NCI-H187 treated with DMSO at 0.1 percent for 48 hours (cell line): Measurements from ENCODE around the gene CSNK1G2.
"Not testable (repeated sequence)": the region's sequence is repeated elsewhere in the genome, so short reads cannot be mapped to it uniquely, and the experiment has no call there.

ENCODE experiments used
- DNase-seq: peaks from one replicate; lab custom pipeline; 2025; lab: John Stamatoyannopoulos, UW

CSNK1G2 gene

DNA sequence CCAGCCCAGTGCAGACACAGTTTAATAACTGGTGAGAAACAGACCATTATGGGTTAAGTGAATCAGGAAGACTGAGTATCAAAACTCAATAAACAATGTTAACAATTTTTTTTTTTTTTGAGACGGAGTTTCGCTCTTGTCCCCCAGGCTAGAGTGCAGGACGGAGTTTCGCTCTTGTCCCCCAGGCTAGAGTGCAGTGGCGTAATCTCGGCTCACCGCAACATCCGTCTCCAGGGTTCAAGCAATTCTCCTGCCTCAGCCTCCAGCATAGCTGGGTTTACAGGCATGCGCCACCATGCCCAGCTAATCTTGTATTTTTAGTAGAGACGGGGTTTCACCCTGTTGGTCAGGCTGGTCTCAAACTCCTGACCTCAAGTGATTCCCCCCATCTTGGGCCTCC is 47.5 kb downstream of the CSNK1G2 start:
- DNase-seq = not testable (repeated sequence)

GRCh38 chr19:1989513-1990229 is 48.7 kb downstream of the CSNK1G2 start:
- no peak for DNase-seq

DNA sequence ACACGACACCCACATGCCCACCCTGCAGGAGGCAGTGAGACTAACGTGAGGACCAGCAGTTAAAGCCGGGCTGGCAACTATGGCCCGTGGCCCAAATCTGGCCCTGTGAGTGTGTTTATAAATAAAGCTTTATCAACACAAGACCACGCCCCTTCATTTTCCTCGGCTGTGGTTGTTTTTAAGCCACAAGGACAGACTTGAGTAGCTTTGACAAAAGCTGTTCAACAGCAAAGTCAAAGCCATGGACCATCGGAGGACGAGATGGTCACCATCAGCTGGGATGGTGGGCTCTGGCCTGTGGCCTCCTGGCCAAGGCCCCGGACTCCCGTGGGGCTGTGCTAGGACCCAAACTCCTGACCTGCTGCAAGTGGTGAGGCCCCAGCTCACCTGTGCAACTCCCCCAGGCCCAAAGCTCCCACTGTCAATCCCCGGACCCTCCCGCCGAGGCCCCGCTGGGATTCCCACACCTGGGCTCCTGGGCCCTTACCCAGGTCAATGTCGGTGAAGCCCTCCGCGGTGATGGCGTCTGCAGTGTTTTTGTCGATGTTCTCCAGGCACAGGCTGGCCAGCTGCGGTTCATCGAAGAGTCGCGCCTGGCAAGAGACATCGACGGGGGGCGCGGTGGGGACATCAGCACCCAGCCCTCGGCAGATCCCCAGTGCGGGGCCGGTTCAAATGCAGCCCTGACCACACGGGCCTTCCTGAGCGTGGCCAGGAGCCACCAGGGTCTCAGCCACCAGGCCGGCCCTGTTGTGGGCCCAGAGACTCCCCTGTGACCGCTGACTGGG is 49.5 kb downstream of the CSNK1G2 start:
- DNase-seq = no peak

- no peak for DNase-seq
Observed at GRCh38 chr19:1991018-1991913, 50.3 kb downstream of the CSNK1G2 start.

GRCh38 chr19:1992759-1993260 is 51.8 kb downstream of the CSNK1G2 start:
- DNase-seq = no peak

DNA sequence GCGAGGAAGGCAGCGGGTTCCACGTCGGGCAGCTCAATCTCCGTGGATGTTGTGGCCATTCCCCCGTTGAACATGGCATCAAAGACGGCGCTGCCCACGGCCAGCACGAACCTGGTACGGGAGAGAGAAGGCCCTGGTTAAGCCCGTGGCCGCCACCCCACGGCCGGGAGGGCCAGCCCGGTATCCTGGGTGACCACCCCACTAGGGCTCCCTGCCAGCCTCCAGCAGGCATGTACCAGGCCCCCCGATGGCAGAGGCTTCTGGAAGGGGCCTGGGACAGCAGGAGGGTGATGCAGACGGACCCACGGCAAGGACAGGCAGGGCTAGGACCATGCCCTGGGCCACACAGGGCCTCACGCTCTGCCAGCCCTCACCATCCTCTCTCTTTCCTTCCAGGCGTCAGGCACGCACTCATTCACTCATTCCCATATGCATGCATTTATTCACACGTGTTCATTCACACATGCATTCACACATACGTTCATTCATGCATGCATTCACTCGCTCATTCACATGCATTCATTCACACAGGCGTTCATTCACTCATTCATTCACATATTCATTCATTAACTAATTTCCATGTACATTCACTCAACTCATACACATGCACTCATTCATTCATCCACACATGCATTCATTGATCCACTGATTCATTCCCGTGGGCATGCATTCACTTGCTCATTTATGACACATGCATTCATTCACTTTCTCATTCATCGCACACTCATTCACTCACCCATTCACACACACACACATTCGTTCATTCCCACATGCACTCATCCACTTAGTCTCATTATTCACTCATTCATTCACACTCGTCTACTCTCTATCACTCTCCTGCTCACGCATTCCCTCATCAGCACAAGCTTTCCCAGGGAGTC is 56.6 kb downstream of the CSNK1G2 start:
- no peak for DNase-seq

DNA sequence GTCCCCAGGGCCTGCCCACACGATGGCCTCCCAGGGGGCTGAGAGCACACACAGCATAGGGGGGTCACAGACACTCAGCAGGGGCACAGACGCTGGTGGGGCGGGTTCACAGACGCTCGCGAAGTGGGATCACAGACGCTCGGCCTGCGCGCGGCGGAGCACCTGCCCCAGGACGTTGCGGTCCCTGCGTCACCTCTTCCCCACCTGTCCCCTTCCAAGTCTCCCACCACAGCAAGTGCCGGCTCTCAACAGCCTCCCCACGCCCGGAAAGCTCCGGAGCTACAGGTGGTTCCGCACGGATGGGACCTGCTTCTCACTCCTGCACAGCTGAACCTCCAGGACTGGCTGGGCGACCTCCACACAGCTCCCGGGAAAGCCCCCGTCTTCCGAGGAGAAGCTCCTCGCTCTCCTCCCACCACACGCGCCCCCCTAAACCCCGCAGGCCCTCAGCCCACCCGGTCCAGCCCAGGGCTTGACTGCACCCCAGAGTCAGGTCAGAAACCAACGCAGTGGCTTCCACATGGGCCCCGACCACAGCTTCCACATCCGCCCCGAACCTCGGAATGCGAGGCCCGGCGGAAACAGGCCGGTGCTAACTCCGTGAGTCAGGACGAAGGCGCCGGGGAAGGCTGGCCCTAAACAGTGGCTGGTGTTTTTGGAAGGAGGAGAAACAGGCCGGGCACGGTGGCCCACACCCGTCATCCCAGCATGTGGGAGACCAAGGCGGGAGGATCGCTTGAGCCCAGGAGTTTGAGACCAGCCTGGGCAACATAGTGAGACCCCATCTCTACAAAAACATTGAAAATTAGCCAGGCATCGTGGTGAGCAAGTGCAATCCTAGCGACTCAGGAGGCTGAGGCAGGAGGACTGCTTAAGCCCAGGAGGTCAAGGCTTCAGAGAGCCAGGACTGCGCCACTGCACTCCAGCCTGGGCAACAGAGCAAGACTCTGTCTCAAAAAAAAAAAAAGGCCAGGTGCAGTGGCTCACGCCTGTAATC is 58.0 kb downstream of the CSNK1G2 start:
- DNase-seq = no peak

DNA sequence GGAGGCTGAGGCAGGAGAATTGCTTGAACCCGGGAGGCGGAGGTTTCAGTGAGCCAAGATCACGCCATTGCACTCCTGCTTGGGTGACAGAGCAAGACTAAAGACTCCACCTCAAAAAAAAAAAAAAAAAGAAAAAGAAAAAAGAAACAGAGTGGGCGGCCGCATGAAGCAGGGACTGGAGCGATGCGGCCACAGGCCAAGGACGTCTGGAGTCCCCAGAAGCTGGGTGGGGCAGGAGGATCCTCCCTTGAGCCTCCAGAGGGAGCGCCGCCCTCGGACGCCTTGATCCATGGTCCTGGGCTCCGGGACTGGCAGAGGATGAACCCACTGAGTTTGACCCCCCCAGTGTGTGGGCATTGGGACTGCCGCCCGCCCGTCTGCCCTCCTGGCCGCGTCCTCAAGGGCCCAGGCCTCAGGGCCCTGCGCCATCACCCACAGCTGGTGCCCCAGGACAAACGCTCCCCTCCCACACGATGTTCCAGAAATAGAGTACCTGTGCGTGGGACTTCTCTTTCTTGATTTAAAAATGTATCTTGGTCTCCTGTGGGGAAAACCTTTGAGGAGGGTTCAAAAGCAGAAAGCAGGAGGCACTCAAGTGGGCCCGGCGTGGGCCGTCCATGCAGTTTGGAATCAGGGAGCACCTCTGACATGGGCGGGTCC is 59.0 kb downstream of the CSNK1G2 start:
- DNase-seq = no peak

DNA sequence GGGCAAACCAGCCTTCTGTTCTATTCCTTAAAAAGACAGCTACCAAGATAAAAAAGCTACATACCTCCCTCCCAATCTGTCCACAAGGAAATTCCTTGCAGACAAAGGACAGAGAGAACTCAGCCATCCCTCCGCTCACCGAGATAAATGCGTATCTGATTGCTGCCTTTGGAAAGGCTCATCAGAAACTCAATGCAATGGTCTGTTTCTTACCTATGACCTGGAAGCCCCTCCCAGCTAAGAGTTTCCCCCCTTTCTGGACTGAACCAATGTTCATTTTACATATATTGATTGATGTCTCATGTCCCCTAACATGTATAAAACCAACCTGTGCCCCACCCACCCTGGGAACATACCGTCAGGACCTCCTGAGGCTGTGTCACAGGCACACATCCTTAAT is 62.9 kb downstream of the CSNK1G2 start:
- DNase-seq = no peak

DNA sequence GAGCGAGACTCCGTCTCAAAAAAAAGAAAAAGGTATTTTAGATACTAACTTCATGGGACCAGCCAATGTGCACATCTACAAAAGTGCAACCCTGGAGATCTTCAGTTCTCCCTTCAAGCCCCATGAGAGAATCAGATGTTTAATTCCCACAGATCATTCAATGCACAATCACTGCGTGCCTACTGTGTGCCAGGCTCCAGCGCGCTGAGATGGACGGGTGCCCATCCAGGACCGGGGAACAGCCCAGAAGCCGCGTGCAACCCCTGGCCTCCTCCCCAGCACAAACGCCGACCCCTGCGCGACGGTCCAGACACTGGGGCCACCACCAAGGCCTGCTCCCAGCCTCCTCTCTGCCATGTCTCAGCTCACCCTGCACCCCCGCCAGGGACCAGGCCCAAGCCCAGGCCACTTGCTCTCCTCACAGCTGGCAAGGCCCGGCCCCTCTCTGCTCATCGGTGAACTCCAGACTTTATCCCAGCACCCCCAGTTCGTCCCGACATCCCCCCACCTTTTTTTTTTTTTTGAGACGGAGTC is 69.2 kb downstream of the CSNK1G2 start:
- no peak for DNase-seq

- DNase-seq = no peak
Observed at GRCh38 chr19:2011169-2011568, 70.2 kb downstream of the CSNK1G2 start.

- no peak for DNase-seq
Observed at GRCh38 chr19:2012941-2013682, 72.1 kb downstream of the CSNK1G2 start.

DNA sequence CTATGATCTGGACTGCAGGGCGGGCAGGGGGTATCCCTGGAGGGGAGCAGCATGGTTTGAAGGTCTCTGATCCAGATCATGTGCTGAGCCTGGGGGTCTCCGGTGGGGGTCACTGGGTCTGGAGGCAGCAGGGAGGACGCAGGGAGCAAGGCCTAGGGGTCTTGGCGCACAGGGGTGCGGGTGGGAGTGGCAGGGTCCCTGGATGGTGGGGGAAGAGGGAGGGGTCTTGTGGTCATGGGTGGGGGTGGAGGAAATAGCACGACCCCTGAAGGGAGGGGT is 72.7 kb downstream of the CSNK1G2 start:
- DNase-seq = no peak

DNA sequence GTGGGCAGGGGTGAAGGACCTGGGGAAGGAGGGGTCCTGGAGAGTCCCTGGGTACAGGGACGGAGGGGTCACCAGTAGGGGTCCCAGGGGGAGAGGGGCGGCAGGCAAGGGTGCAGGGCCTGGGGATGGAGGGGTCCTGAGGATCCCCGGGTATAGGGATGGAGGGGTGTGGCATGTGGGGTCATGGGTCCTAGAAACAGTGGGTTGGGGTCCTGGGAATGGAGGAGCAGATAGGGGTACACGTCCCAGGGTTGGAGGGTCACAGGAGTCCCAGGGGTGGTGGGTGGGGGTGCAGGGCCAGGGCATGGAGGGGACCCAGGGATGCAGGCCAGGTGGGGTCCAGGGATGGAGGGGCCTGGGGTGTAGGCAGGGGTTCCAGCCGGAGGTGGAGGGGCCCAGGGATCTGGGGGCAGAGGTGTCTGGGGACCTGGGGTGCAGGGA is 73.2 kb downstream of the CSNK1G2 start:
- no peak for DNase-seq

GRCh38 chr19:2014731-2015607 is 74.0 kb downstream of the CSNK1G2 start:
- no peak for DNase-seq

GRCh38 chr19:2015608-2015950 is 74.6 kb downstream of the CSNK1G2 start, which contains the start of gene BTBD2:
BTBD2 (minus strand) TSS chr19:2015714; CDS start chr19:2015703, 11 bp downstream.
- peak; percentile 52 for DNase-seq

DNA sequence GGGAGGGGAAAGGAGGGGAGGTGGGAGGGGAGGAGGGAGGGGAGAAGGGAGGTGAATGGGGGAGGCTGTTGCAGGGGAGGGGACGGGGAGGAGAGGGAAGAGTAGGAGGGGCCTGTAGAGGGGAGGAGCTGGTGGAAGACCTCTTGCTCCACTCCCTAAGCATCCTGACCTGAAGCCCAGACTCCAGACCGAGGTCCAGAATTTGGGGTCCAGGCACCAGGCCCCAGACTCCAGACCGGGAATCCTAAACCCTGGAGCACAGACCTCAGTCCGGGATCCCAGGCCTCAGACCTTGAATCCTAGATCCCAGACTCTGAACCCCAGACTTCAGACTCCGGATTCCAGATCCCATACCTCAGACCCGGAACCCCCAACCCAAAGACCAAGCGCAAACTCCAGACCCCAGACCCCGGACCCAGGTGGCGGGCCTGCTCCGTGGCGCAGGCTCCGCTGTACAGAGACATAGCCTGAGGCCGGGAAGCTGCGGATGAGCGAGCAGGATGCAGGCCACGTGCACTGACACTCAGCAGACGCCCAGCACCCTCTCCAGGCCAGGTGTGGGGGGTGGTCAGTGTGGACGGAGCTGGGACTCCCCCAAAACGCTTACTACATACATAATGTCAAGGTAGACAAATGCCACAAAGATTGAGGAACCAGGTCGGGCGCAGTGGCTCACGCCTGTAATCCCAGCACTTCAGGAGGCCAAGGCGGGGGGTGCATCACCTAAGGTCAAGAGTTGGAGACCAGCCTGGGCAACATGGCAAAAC is 75.3 kb downstream of the CSNK1G2 start:
- DNase-seq = peak; percentile 28
